ENCODE data around the gene TRMU.

- TF ChIP-seq POLR2A (IDR thresholded peaks at IDR 0.05; ENCODE audit: low read depth, low read length) (no peak), POLR2AphosphoS5 (IDR thresholded peaks at IDR 0.05; ENCODE audit: low read depth, low read length) (no peak), TAF1 (IDR thresholded peaks at IDR 0.05; ENCODE audit: borderline replicate concordance, low read depth, low read length) (no peak)
Observed at GRCh38 chr22:46355996-46356471, 20.5 kb downstream of the TRMU start.
